ENCODE data around the gene TFB2M. TPM values are rescaled to one million over a fixed set of nuclear protein-coding genes. Genes with fewer than 3 reads are reported as not detected.

Gene TFB2M
- total RNA-seq, 1 experiment from 2014 or later: 27.7 TPM

DNA sequence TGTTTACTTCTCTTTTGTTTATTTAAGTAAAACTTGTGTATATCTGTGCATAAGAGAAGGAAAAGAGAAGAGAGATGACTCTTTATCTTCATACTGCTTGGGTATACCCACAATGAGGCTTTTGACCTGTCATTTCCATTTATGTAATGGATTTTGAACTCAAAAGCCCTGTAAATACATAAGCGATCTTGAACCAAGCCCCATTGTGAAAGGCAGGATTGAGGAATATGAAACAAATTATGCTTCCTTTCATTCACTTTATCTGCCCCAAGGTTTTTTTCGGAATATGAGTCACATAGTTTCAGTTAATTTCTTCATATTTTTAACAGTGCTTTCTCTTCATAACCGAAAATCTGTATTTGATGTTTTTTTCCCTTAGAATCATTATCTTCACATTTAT is 21.5 kb upstream of the TFB2M start:
- no peaks in the 10 kb centered on the region for H3K4me1 ChIP-seq (ENCODE audit: insufficient read depth, low read length)
- H4K5ac ChIP-seq (ENCODE audit: insufficient read length, low read depth, low read length): no peak overlapping the region
- Mint-ChIP-seq H3K9me3 (peaks cover 7 to 9% of the 10 kb centered on the region in 2 experiments), H3K4me1 (peaks cover 2 to 3% of the 10 kb centered on the region in 2 experiments; a peak in 3 of 4 replicates), H3K27me3 (ENCODE audit: low read depth) (no peaks in the 10 kb centered on the region), H3K27ac (no peak overlapping the region), H3K36me3 (ENCODE audit: insufficient read depth in 1 of 3, low read depth in 3 of 3) (peaks cover 16 to 29% (median 21%) of the 10 kb centered on the region in 3 experiments), H3K4me3 (no peak overlapping the region)
- H2BK15ac ChIP-seq (ENCODE audit: low read depth, low read length): no peak overlapping the region
- no peak overlapping the region for H3K56ac ChIP-seq (ENCODE audit: insufficient read length, low read depth, low read length)
- no peak overlapping the region for H3K23ac ChIP-seq (ENCODE audit: insufficient read length, low read depth, low read length)
- H2BK20ac ChIP-seq (ENCODE audit: low read depth, low read length, poor library complexity, severe bottlenecking): no peak overlapping the region
- no peak overlapping the region for H4K91ac ChIP-seq (ENCODE audit: insufficient read length, low read depth, low read length)
- H2BK120ac ChIP-seq (ENCODE audit: low read depth, low read length, poor library complexity, severe bottlenecking): no peak overlapping the region
- H4K20me1 ChIP-seq (ENCODE audit: control insufficient read depth, insufficient read depth, insufficient read length): no peaks in the 10 kb centered on the region
- H3K79me1 ChIP-seq (ENCODE audit: insufficient read depth, low read depth, low read length, poor library complexity, severe bottlenecking): no peaks in the 10 kb centered on the region
- no peaks in the 10 kb centered on the region for H3K27me3 ChIP-seq (ENCODE audit: insufficient read depth, low read length)
- no peak overlapping the region for H3K14ac ChIP-seq (ENCODE audit: insufficient read depth, low read length)
- H3K9ac ChIP-seq (ENCODE audit: extremely low read depth, insufficient read length, low read length): no peak overlapping the region
- no peak for DNase-seq
- no peak overlapping the region for H2BK12ac ChIP-seq (ENCODE audit: insufficient read length, low read depth, low read length)
- H4K8ac ChIP-seq (replicated peaks; ENCODE audit: insufficient read length, low read depth, low read length): no peak overlapping the region
- no peak overlapping the region for H2AK5ac ChIP-seq (ENCODE audit: insufficient read length, low read length)
- H3K4me2 ChIP-seq (ENCODE audit: insufficient read depth, insufficient read length, low read length): no peak overlapping the region
- no peak overlapping the region for H2BK5ac ChIP-seq (ENCODE audit: insufficient read length, low read length)
- H3K4ac ChIP-seq (ENCODE audit: low read depth, low read length): no peak overlapping the region
- no peaks in the 10 kb centered on the region for H3K23me2 ChIP-seq (ENCODE audit: insufficient read length, low read depth, low read length, poor library complexity, severe bottlenecking)
- no peak overlapping the region for H3K27ac ChIP-seq (ENCODE audit: insufficient read length, low read depth, low read length)
- H3T11ph ChIP-seq (ENCODE audit: low read length): no peak overlapping the region
- WGBS (ENCODE audit: extremely low coverage, insufficient read length, low lambda C conversion rate): no CpG with 5 or more reads among the region's 3 CpGs
- H3K9me3 ChIP-seq (ENCODE audit: control insufficient read depth, low read depth, low read length): no peaks in the 10 kb centered on the region
- H3K18ac ChIP-seq (ENCODE audit: insufficient read length, low read depth, low read length): no peak overlapping the region
- no peak overlapping the region for H2AFZ ChIP-seq (ENCODE audit: low read length)
- TF ChIP-seq CTCF (conservative IDR thresholded peaks at IDR 0.05): no peak
- H3K79me2 ChIP-seq (ENCODE audit: insufficient read depth, low read length): no peaks in the 10 kb centered on the region; the same call in 1 of the 2 replicates

Measured in H9 (cell line).